CD4-positive, alpha-beta T cell treated with Interleukin-4 for 1 hour (primary cell): ENCODE data around the gene POMGNT2.
"Not testable (repeated sequence)": the region's sequence is repeated elsewhere in the genome, so short reads cannot be mapped to it uniquely, and the experiment has no call there.

Source experiments
- DNase-seq, 2 donors: peaks; one replicate each; pipeline ENCODE4 v3.0.0-alpha.2; 2020 to 2022

The POMGNT2 gene

GRCh38 chr3:43075904-43076661 lies 29.8 kb downstream of the POMGNT2 start:
- no peak for DNase-seq

GRCh38 chr3:43074901-43075689 lies 30.8 kb downstream of the POMGNT2 start:
- DNase-seq = no peak

DNA sequence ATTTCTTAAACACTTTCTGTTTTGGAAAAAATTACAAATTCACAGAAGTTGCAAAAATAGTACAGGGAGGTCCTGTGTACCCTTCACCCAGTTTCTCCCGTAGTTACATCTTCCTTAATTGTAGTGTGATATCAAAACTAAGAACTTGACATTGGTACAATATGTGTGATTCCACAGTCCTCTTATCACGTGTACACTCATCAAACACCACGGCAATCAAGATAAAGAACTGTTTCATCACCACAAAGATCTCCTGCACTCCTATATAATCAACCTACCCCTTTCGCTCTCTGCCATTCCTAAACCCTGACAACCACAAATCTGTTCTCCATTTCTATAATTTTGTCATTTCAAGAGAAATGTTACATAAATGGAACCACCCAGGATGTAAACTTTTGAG lies 31.4 kb downstream of the POMGNT2 start:
- DNase-seq = no peak

DNA sequence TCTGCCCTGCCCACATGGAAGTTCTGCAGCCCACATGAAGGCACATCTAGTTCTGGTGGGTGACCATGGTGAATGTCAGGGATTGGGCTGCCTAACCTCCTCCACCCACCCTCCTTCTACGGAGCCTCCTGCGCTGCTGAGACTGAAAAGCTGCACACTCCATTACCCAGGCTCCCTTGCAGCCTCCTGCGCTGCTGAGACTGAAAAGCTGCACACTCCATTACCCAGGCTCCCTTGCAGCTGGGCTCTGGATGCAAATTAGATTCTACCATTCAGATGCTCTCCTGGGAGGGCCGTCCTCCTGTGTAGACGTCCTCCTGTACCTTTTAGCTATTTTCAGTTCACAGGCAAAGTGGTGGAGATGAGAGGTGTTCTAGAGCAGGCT lies 32.1 kb downstream of the POMGNT2 start:
- DNase-seq = no peak

DNA sequence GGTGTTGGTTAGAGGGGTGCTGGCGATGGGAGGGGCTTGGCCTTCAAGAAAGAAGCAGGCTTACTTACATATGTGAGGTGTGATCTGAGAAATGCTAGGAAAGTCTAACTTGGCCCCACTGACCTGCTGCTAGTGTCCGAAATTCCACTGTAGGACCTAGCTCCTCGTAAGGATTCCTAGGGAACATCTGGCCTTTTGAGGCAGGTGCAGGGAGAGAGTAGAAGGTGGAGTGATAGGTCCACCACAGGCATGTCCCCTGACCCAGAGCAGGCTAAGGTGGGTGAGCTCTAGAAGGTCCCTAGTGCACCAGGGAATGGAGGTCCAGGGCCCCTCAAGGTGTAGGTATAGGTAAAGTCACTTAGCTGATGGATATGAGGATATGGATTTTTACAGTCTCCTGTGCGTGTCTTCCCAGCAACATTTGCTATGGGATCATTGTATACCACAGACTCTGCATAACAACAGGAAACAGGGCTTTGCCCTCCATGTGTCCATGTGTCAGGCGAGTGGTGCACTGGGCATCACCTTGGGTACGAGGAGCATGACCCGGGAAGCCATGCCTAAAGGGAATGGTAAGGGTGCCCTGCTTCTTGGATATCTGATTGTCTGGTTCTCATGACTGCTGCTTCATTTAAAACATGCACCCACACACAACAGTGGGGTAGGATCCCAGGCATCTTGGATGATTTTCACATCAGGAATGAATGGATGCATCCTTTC lies 32.6 kb downstream of the POMGNT2 start:
- no peak for DNase-seq

- DNase-seq = no peak
Observed at GRCh38 chr3:43072361-43072760, 33.5 kb downstream of the POMGNT2 start.

GRCh38 chr3:43071313-43071893 lies 34.5 kb downstream of the POMGNT2 start:
- peak in 1 of 2 donors; percentile 47 for DNase-seq

- not testable (repeated sequence) for DNase-seq
Observed at GRCh38 chr3:43070670-43071069, 35.2 kb downstream of the POMGNT2 start.

GRCh38 chr3:43063114-43063513 lies 42.8 kb downstream of the POMGNT2 start:
- DNase-seq = no peak

DNA sequence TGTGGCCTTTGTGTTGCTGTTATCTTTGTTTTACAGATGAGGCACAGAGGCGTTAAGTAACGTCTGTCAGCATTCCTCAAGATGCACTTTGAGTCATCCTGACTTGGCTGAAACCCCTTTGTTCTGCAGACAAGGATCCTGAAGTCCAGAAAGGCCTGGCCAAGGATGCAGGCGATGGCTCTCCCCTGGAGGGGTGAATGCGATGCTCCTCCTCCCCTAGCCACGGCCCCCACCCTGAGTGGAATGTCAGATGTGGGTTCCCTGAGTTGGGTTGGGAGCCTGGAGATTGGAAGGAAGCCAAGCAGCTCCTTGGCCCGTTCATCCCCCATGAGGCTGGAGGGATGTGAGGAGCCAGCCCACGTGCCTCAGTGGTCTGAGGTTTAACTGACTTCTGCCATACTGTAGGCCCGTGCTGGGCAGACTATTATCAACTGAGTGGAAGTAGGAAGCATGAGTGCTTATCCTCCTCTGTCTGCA lies 43.3 kb downstream of the POMGNT2 start:
- DNase-seq = no peak

- DNase-seq = no peak
Observed at GRCh38 chr3:43062040-43062563, 43.8 kb downstream of the POMGNT2 start.

- no peak for DNase-seq
Observed at GRCh38 chr3:43061101-43061895, 44.6 kb downstream of the POMGNT2 start.

GRCh38 chr3:43059456-43059855 lies 46.4 kb downstream of the POMGNT2 start:
- no peak for DNase-seq

- no peak for DNase-seq
Observed at GRCh38 chr3:43055806-43056770, 49.8 kb downstream of the POMGNT2 start.

DNA sequence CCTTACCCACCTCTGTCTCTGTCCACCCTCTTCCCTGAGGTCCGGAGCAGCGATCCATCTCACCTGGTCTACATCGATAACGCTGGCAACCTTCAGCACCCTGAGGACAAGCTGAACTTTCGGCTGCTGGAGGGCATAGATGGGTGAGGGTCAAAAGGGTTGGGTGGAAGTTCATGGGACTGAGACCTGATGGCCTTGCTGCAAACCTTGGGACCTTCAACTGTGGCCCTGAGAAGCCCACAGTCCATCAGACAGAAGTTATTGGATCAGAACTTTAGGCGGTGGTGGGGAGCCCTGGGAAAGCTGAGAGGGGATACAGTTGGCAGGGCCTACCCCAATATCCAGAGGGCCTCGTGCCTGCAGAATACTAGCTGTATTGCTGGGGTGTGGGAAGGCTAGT lies 50.5 kb downstream of the POMGNT2 start:
- no peak for DNase-seq

GRCh38 chr3:43054754-43055153 lies 51.1 kb downstream of the POMGNT2 start:
- DNase-seq = no peak

- no peak for DNase-seq
Observed at GRCh38 chr3:43053291-43053690, 52.6 kb downstream of the POMGNT2 start.

GRCh38 chr3:43048470-43048869 lies 57.4 kb downstream of the POMGNT2 start:
- no peak for DNase-seq

- no peak for DNase-seq
Observed at GRCh38 chr3:43046583-43046982, 59.3 kb downstream of the POMGNT2 start.

GRCh38 chr3:43045079-43045478 lies 60.8 kb downstream of the POMGNT2 start:
- DNase-seq = not testable (repeated sequence)

DNA sequence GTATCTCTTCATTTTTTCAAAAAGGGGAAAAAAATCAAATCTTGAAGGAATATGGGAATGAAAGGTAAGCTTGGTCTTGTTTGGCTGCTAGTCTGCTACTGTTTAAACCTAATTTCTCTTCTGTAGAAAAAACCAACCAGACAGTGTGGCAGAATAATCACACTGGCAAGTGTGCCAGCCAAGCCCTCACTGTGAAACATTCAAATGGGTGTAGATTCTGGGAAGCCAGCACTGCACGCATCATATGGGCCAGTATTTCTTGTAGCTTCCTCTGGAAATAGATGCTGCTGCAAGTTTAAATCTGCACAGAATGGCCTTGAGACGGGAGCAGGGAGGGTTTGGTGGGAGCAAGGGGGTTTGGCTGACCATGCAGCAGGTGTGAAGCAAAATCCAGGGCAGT lies 62.1 kb downstream of the POMGNT2 start:
- DNase-seq = no peak
